GM19452 (cell line): Measurements from ENCODE around the gene HOMEZ.
"Not testable (repeated sequence)": the region's sequence is repeated elsewhere in the genome, so short reads cannot be mapped to it uniquely, and the experiment has no call there.

ENCODE experiments used
- ATAC-seq: cut with Tn5 transposase; IDR thresholded peaks from one replicate; pipeline ENCODE4 v1.9.1; 2021; ENCODE audit not compliant: unreplicated experiment

The HOMEZ gene

GRCh38 chr14:23232241-23232808 is 53.6 kb downstream of the HOMEZ start:
- ATAC-seq: not testable (repeated sequence)

- ATAC-seq: no peak
These were observed 57.1 kb downstream of the HOMEZ start for GRCh38 chr14:23228812-23229211.

GRCh38 chr14:23227566-23227965 is 58.4 kb downstream of the HOMEZ start:
- no peak for ATAC-seq

GRCh38 chr14:23224958-23225357 is 61.0 kb downstream of the HOMEZ start:
- not testable (repeated sequence) for ATAC-seq
